Activated gamma-delta T cell (primary cell): ENCODE measurements around the gene LAMB3.

ENCODE experiments used
- DNase-seq: peaks from one replicate; lab custom pipeline; 2025; lab: John Stamatoyannopoulos, UW

LAMB3 gene

GRCh38 chr1:209618291-209618690 lies 33.9 kb downstream of the LAMB3 start:
- no peak for DNase-seq

- DNase-seq, result no peak
These were observed 34.5 kb downstream of the LAMB3 start for GRCh38 chr1:209617755-209618154.

GRCh38 chr1:209617047-209617673 lies 35.1 kb downstream of the LAMB3 start:
- DNase-seq, result no peak

- no peak for DNase-seq
These were observed 35.7 kb downstream of the LAMB3 start for GRCh38 chr1:209616366-209617046.

- no peak for DNase-seq
These were observed 37.3 kb downstream of the LAMB3 start for GRCh38 chr1:209614906-209615305.

- no peak for DNase-seq
These were observed 38.1 kb downstream of the LAMB3 start for GRCh38 chr1:209614151-209614420.

GRCh38 chr1:209613400-209614150 lies 38.6 kb downstream of the LAMB3 start:
- no peak for DNase-seq

- DNase-seq, result no peak
These were observed 39.4 kb downstream of the LAMB3 start for GRCh38 chr1:209612646-209613399.

- DNase-seq, result no peak
These were observed 40.3 kb downstream of the LAMB3 start for GRCh38 chr1:209611771-209612570.

- no peak for DNase-seq
These were observed 41.7 kb downstream of the LAMB3 start for GRCh38 chr1:209610631-209610905.

- no peak for DNase-seq
These were observed 42.2 kb downstream of the LAMB3 start for GRCh38 chr1:209609791-209610630.

GRCh38 chr1:209609041-209609790 lies 43.0 kb downstream of the LAMB3 start:
- no peak for DNase-seq

- no peak for DNase-seq
These were observed 44.4 kb downstream of the LAMB3 start for GRCh38 chr1:209607795-209608178.

GRCh38 chr1:209607102-209607794 lies 45.0 kb downstream of the LAMB3 start:
- DNase-seq, result no peak

- DNase-seq, result no peak
These were observed 48.3 kb downstream of the LAMB3 start for GRCh38 chr1:209603877-209604276.

GRCh38 chr1:209601809-209602657 lies 50.2 kb downstream of the LAMB3 start:
- DNase-seq, result no peak

GRCh38 chr1:209600541-209600940 lies 51.7 kb downstream of the LAMB3 start:
- DNase-seq, result no peak

- no peak for DNase-seq
These were observed 54.0 kb downstream of the LAMB3 start for GRCh38 chr1:209598227-209598626.

GRCh38 chr1:209597499-209597898 lies 54.7 kb downstream of the LAMB3 start:
- DNase-seq, result no peak
